GM12872 (cell line): ENCODE data around the gene C16orf92.

Source experiments
- CTCF ChIP-seq: IDR thresholded peaks from 3 replicates; pipeline ENCODE4 v1.5.1; 2011; ENCODE audit warnings: low read depth, mild to moderate bottlenecking, low read length, moderate library complexity; ENCODE audit not compliant: insufficient read depth

C16orf92 gene

GRCh38 chr16:30009990-30010843 lies 12.8 kb upstream of the C16orf92 start:
- no peak for TF ChIP-seq CTCF

- no peak for TF ChIP-seq CTCF
Measured at GRCh38 chr16:30010844-30011713, 11.9 kb upstream of the C16orf92 start, which contains the start of gene DOC2A. Gene DOC2A, minus strand, starts transcription at chr16:30011027. Its CDS starts 805 bp downstream, at chr16:30010222.

GRCh38 chr16:30011714-30012504 lies 11.1 kb upstream of the C16orf92 start:
- TF ChIP-seq CTCF = no peak

GRCh38 chr16:30016555-30017276 lies 6.3 kb upstream of the C16orf92 start:
- no peak for TF ChIP-seq CTCF

- TF ChIP-seq CTCF = no peak
Measured at GRCh38 chr16:30017277-30017656, 5.7 kb upstream of the C16orf92 start.

GRCh38 chr16:30018731-30019158 lies 4.3 kb upstream of the C16orf92 start:
- no peak for TF ChIP-seq CTCF
